AG09309 (cell line): ENCODE data around the gene ZNF619.
A peak's percentile ranks its signal among the peaks of the same experiment; 100 is the strongest.

Source experiments
- DNase-seq: peaks from one replicate; pipeline ENCODE4 v3.0.0-alpha.2; 2010; ENCODE audit warnings: low read depth
- H3K4me3 ChIP-seq: 2 replicates; pipeline ENCODE4 v1.5.1; 2011; ENCODE audit warnings: mild to moderate bottlenecking, low read depth, low read length, moderate library complexity; ENCODE audit not compliant: control insufficient read depth
- TF ChIP-seq, protein P1 (sequence below): IDR thresholded peaks from 2 replicates; pipeline ENCODE4 v1.5.1; 2011; ENCODE audit warnings: mild to moderate bottlenecking, low read depth, low read length, inconsistent platforms; ENCODE audit not compliant: insufficient read depth, control insufficient read depth; ENCODE audit errors: missing control alignments

ZNF619 gene

DNA sequence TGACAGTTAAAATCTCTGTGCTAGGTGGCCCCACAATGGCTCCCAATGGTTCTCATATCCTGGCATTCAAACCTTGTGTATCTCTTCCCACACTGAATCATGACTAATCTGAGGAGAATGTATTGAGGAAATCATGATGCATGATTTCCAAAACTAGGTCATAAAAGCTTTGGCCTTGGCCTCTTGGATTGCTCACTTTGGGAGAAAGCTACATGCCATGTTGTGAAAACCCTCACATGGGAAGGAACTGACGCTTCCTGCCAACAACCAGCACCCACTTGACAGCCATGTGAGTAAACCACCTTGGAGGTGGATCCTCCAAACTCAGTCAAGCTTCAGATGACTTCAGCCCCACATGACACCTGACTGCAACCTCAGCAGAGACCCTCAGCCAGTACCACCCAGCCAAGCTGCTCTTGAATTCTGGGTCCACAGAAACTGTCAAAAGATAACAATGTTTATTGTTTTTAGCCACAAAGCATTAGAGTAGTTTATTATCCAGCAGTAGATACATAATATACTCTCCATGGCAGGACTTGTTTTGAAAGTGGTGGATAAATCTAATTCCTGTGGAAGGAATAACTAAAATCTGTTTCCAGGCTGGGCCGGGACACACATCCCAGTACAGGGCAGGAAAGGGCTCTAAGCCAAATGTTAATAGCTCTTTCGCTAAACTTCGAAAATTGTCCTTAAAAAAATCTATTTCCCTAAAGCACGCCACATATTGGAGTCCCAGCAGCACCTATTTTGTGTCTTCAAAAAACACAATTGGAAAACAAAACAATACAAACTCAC, 27.9 kb downstream of the ZNF619 start:
- TF ChIP-seq, protein P1, sequence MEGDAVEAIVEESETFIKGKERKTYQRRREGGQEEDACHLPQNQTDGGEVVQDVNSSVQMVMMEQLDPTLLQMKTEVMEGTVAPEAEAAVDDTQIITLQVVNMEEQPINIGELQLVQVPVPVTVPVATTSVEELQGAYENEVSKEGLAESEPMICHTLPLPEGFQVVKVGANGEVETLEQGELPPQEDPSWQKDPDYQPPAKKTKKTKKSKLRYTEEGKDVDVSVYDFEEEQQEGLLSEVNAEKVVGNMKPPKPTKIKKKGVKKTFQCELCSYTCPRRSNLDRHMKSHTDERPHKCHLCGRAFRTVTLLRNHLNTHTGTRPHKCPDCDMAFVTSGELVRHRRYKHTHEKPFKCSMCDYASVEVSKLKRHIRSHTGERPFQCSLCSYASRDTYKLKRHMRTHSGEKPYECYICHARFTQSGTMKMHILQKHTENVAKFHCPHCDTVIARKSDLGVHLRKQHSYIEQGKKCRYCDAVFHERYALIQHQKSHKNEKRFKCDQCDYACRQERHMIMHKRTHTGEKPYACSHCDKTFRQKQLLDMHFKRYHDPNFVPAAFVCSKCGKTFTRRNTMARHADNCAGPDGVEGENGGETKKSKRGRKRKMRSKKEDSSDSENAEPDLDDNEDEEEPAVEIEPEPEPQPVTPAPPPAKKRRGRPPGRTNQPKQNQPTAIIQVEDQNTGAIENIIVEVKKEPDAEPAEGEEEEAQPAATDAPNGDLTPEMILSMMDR = no peak
- peak; percentile 98 for DNase-seq
- H3K4me3 ChIP-seq = no peak overlapping the region

DNA sequence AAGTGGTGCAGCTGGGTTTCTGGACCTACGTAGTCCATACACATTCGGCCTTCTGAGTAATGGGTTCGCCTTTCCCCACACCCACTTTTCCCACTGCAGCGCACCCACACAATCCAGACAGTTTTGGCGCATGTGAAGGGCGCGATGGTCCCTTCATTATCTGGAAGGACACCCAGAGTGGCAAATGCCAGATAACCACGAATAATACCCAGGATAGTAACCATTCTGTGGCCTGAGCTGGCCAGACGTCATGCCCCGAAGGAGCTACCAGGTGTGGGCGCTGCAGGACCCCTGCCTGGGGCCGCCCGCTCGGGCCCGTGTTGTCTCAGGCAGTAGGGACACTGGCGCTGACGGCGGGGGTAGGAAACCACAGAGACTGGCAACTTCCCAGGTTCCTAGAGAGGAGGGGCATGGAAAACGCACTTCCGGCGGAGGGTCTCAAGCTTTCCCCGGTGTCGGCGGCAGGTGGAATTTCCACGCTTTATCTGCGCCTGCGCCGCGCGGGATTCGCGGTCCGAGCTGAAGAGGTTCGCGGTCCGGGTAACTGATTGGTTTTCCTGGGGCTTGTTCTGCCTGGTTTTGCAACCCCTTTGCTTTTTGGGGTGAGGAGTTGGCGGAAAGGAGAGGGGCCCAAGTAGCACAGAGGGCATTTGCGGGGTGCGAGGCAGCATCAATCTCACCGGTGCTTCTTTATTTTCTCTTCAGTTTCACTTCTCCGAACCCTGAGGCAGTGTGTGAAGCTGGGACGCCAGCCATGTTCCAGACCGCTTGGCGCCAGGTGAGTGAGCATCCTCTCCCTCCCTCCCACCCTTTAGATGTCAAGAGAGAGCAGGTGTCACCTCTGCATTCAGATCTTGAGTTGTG, 28.9 kb downstream of the ZNF619 start, which contains the start of gene ZNF620:
TSS of gene ZNF620 (plus strand) at position 441 of the 864 bp plus-strand sequence. CDS start at position 755, 314 bp downstream.
- H3K4me3 ChIP-seq = peak within 1 kb of the TSS; percentile 61
- no peak for DNase-seq
- TF ChIP-seq, protein P1 = peak; percentile 21

GRCh38 chr3:40511031-40511718, 34.3 kb downstream of the ZNF619 start:
- no peak for DNase-seq
- TF ChIP-seq, protein P1 = no peak
- no peak overlapping the region for H3K4me3 ChIP-seq

DNA sequence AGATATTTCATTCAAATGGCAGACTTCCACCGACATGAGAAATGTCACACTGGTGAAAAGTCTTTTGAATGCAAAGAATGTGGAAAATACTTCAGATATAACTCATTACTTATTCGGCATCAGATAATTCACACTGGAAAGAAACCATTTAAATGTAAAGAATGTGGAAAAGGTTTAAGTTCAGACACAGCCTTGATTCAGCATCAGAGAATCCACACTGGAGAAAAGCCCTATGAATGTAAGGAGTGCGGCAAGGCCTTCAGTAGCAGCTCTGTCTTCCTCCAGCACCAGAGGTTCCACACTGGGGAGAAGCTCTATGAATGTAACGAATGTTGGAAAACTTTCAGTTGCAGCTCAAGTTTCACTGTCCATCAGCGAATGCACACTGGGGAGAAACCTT, 39.3 kb downstream of the ZNF619 start:
- H3K4me3 ChIP-seq = no peak overlapping the region
- no peak for DNase-seq

DNA sequence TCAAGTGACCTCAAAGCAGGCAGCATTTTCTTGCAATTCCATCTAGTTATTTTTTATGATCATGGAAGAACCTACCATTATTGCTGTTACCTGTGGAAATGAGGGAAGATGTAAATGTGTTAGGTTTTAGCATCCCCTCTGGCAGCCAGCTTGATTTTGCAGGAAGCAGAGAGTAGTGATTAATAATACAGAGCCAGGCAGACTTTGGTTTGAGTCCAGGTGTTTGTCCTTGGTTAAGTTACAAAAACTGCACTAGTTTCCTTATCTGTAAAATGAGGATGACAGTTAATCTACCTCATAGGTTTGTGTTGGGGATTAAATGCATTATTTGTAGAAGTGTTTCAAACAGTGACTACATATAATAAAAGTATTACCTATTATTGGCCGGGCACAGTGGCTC, 41.1 kb downstream of the ZNF619 start:
- DNase-seq = no peak
- TF ChIP-seq, protein P1 = no peak
- H3K4me3 ChIP-seq = no peak overlapping the region

More for the DNA sequence above, 39.3 kb downstream of the ZNF619 start:
- TF ChIP-seq, protein P1 = no peak

- DNase-seq = no peak
- TF ChIP-seq, protein P1 = no peak
- H3K4me3 ChIP-seq = no peak overlapping the region
Measured at GRCh38 chr3:40518848-40519247, 41.9 kb downstream of the ZNF619 start.
